ENCODE results near the gene INF2. TPM values are rescaled to one million over a fixed set of nuclear protein-coding genes. Genes with fewer than 3 reads are reported as not detected.

The INF2 gene
- total RNA-seq, 1 donor = 49.2 TPM

DNA sequence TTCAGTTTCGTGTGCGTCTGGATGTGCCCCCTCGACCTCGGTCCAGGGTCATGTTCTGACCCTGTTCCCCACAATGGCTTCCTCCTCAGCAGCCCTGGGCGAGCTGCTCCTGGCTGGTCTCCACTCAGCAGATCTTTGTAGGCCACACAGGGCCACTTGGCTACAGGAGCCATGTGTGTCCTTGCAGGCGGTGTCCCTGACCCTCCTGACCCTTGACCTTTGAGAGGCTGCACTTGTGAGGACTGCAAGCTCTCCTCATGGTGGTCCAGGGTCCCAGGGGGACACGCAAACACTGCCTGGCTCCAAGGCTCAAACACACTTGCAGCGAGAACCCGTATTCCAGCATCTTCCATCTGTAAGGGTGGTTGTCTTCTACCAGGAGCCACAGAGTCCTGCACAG is 56.0 kb downstream of the INF2 start:
- Histone ChIP-seq H2AFZ (ENCODE audit: low read length) (no peak overlapping the region), H3K36me3 (ENCODE audit: insufficient read depth, low read length) (no peaks in the 10 kb centered on the region), H4K20me1 (ENCODE audit: insufficient read depth, low read length) (no peaks in the 10 kb centered on the region), H3K4me1 (ENCODE audit: insufficient read depth, low read length) (peaks cover 31% of the 10 kb centered on the region), H3K79me2 (ENCODE audit: insufficient read depth, low read length) (no peaks in the 10 kb centered on the region), H3K9me3 (ENCODE audit: low read depth, low read length) (no peaks in the 10 kb centered on the region), H3K27ac (ENCODE audit: low read depth, low read length) (no peak overlapping the region), H3K4me2 (ENCODE audit: insufficient read depth, low read length) (no peak overlapping the region), H3K27me3 (ENCODE audit: insufficient read depth, low read length) (no peaks in the 10 kb centered on the region), H3K4me3 (ENCODE audit: insufficient read depth, low read length) (no peak overlapping the region)
- peak; percentile 53 for DNase-seq (ENCODE audit: insufficient read length, low spot score, missing footprints)
- TF ChIP-seq, protein P1, sequence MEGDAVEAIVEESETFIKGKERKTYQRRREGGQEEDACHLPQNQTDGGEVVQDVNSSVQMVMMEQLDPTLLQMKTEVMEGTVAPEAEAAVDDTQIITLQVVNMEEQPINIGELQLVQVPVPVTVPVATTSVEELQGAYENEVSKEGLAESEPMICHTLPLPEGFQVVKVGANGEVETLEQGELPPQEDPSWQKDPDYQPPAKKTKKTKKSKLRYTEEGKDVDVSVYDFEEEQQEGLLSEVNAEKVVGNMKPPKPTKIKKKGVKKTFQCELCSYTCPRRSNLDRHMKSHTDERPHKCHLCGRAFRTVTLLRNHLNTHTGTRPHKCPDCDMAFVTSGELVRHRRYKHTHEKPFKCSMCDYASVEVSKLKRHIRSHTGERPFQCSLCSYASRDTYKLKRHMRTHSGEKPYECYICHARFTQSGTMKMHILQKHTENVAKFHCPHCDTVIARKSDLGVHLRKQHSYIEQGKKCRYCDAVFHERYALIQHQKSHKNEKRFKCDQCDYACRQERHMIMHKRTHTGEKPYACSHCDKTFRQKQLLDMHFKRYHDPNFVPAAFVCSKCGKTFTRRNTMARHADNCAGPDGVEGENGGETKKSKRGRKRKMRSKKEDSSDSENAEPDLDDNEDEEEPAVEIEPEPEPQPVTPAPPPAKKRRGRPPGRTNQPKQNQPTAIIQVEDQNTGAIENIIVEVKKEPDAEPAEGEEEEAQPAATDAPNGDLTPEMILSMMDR (IDR thresholded peaks at IDR 0.05; ENCODE audit: extremely low read depth, low read depth, low read length) = no peak

DNA sequence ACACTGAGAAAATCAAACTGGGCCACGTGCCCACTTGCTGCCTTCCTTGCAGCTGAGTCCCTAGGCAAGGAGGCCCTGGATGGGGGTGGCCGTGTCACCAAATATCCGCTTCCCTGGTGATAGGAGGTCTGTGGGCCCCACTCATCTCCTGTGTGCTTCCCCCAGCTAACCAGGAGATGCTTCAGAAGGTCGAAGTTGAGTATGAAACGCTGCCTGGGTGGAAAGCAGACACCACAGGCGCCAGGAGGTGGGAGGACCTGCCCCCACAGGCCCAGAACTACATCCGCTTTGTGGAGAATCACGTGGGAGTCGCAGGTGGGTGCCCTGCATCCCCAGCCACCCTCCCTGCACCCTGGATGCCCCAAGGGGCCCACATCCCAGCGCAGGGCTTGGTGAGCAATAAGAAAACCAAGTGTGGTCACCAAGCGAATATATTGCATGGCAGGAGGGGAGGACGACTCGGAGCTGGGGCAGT is 56.7 kb downstream of the INF2 start:
- H4K20me1 ChIP-seq (ENCODE audit: insufficient read depth, low read length) = no peaks in the 10 kb centered on the region
- H3K27me3 ChIP-seq (ENCODE audit: insufficient read depth, low read length) = no peaks in the 10 kb centered on the region
- H3K4me2 ChIP-seq (ENCODE audit: insufficient read depth, low read length) = no peak overlapping the region
- no peaks in the 10 kb centered on the region for H3K9me3 ChIP-seq (ENCODE audit: low read depth, low read length)
- no peak overlapping the region for H3K4me3 ChIP-seq (ENCODE audit: insufficient read depth, low read length)
- H3K36me3 ChIP-seq (ENCODE audit: insufficient read depth, low read length) = no peaks in the 10 kb centered on the region
- H3K27ac ChIP-seq (ENCODE audit: low read depth, low read length) = no peak overlapping the region
- TF ChIP-seq, protein P1 (IDR thresholded peaks at IDR 0.05; ENCODE audit: extremely low read depth, low read depth, low read length) = no peak
- DNase-seq (ENCODE audit: insufficient read length, low spot score, missing footprints) = peak; percentile 47
- H2AFZ ChIP-seq (ENCODE audit: low read length) = no peak overlapping the region
- no peaks in the 10 kb centered on the region for H3K79me2 ChIP-seq (ENCODE audit: insufficient read depth, low read length)
- H3K4me1 ChIP-seq (ENCODE audit: insufficient read depth, low read length) = peaks cover 32% of the 10 kb centered on the region

DNA sequence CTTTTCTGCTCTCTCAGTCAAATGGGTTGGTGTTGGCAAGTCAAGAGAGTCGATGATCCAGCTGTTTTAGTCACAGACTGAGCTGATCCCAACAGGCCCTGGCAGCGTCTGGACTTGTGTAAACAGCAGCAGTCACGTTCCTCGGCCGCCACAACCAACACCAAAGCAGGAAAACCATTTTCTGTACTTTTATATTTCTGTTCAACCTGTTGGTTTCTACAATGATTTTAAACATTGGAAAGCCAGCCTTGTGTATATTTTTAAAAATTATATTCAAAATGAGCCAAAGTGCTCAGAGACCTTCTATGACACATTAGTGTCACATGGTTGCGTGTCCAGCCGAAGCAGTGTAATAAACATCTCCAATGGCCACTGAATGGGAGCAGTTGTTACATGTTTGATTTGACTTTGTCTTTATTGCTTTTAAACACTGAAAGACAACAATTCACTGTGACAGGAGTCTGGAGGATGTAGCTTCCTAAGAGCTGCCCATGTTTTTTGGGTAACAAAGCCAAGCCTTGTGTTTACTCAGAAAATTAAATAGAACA is 57.6 kb downstream of the INF2 start:
- TF ChIP-seq, protein P1 (IDR thresholded peaks at IDR 0.05; ENCODE audit: extremely low read depth, low read depth, low read length) = no peak
- no peaks in the 10 kb centered on the region for H4K20me1 ChIP-seq (ENCODE audit: insufficient read depth, low read length)
- H3K27me3 ChIP-seq (ENCODE audit: insufficient read depth, low read length) = no peaks in the 10 kb centered on the region
- no peak overlapping the region for H3K27ac ChIP-seq (ENCODE audit: low read depth, low read length)
- no peak overlapping the region for H3K4me3 ChIP-seq (ENCODE audit: insufficient read depth, low read length)
- H3K4me2 ChIP-seq (ENCODE audit: insufficient read depth, low read length) = peak overlapping the region; percentile 16
- peaks cover 32% of the 10 kb centered on the region for H3K4me1 ChIP-seq (ENCODE audit: insufficient read depth, low read length)
- no peaks in the 10 kb centered on the region for H3K9me3 ChIP-seq (ENCODE audit: low read depth, low read length)
- H2AFZ ChIP-seq (ENCODE audit: low read length) = peak overlapping the region; percentile 41
- H3K36me3 ChIP-seq (ENCODE audit: insufficient read depth, low read length) = no peaks in the 10 kb centered on the region
- peak; percentile 69 for DNase-seq (ENCODE audit: insufficient read length, low spot score, missing footprints)
- no peaks in the 10 kb centered on the region for H3K79me2 ChIP-seq (ENCODE audit: insufficient read depth, low read length)

DNA sequence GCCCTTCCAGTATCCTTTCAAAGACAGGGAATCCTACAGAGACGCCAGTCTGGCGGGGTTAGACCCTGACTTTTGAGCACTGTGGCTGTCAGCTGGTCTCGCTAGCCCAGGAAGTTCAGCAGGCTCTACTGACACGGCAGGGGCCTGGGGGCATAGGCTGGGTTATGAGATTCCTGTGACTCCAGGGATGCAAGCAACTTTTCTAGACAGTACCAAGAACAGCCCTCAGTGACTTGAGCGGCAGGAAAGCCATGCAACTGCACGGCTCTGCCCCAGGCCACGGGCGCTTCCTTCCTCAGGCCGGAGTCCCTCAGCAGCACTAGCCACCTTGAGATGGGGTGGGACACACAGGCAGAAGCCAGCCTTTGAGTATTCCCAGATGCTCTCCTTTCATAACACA is 58.5 kb downstream of the INF2 start:
- TF ChIP-seq, protein P1 (IDR thresholded peaks at IDR 0.05; ENCODE audit: extremely low read depth, low read depth, low read length) = no peak
- no peak overlapping the region for H3K27ac ChIP-seq (ENCODE audit: low read depth, low read length)

More for the DNA sequence above, 58.5 kb downstream of the INF2 start:
- peak; percentile 69 for DNase-seq (ENCODE audit: insufficient read length, low spot score, missing footprints)
- Histone ChIP-seq H3K79me2 (ENCODE audit: insufficient read depth, low read length) (no peaks in the 10 kb centered on the region), H3K4me3 (ENCODE audit: insufficient read depth, low read length) (no peak overlapping the region), H3K9me3 (ENCODE audit: low read depth, low read length) (no peaks in the 10 kb centered on the region), H3K27me3 (ENCODE audit: insufficient read depth, low read length) (no peaks in the 10 kb centered on the region), H3K4me1 (ENCODE audit: insufficient read depth, low read length) (peaks cover 32% of the 10 kb centered on the region), H2AFZ (ENCODE audit: low read length) (no peak overlapping the region), H3K4me2 (ENCODE audit: insufficient read depth, low read length) (no peak overlapping the region), H4K20me1 (ENCODE audit: insufficient read depth, low read length) (no peaks in the 10 kb centered on the region), H3K36me3 (ENCODE audit: insufficient read depth, low read length) (no peaks in the 10 kb centered on the region)

Measured in osteoblast (primary cell).